Natural killer cell (primary cell): ENCODE data around the gene GPALPP1. TPM values are rescaled to one million over a fixed set of nuclear protein-coding genes. Genes with fewer than 3 reads are reported as not detected.

Experiments
- ATAC-seq, 3 donors: fragments of 150-1000 bp in 2 of 3; fragments of 200-7000 bp in 1 of 3; cut with Tn5 transposase; 1 replicate in 1 of 3; 2 replicates in 2 of 3; pipeline ENCODE4 v1.10.0; 2021; ENCODE audit warnings: mild to moderate bottlenecking in 2 of 3, moderate library complexity in 2 of 3
- DNase-seq, 2 donors: peaks; one replicate each; pipeline versions ENCODE4 v3.0.0 to v3.0.0-alpha.2; 2013 to 2021; ENCODE audit warnings: mixed read lengths in 1 of 2
- H3K27ac ChIP-seq: one replicate; pipeline ENCODE4 v1.5.1; 2013; ENCODE audit warnings: mild to moderate bottlenecking, low read length
- H3K27me3 ChIP-seq: one replicate; pipeline ENCODE4 v1.6.1; 2013; ENCODE audit warnings: low read length; ENCODE audit not compliant: control insufficient read depth, insufficient read depth
- H3K36me3 ChIP-seq: one replicate; pipeline ENCODE4 v1.6.1; 2013; ENCODE audit warnings: low read length; ENCODE audit not compliant: control insufficient read depth, insufficient read depth
- H3K4me1 ChIP-seq: one replicate; pipeline ENCODE4 v1.6.1; 2013; ENCODE audit warnings: low read length; ENCODE audit not compliant: control insufficient read depth, insufficient read depth
- H3K4me3 ChIP-seq: one replicate; pipeline ENCODE4 v1.5.1; 2013; ENCODE audit warnings: low read length
- H3K9me3 ChIP-seq: one replicate; pipeline ENCODE4 v1.6.1; 2013; ENCODE audit warnings: low read length; ENCODE audit not compliant: control insufficient read depth, insufficient read depth
- H3K27ac Mint-ChIP-seq, 2 donors: one replicate each; pipeline ENCODE4 v1.8.0; 2022; ENCODE audit warnings: mild to moderate bottlenecking in 2 of 2, mixed read lengths in 2 of 2, moderate library complexity in 1 of 2
- H3K27me3 Mint-ChIP-seq, 2 donors: one replicate each; pipeline ENCODE4 v1.8.0; 2022; ENCODE audit warnings: low read depth in 2 of 2, mixed read lengths in 2 of 2
- H3K36me3 Mint-ChIP-seq: one replicate; pipeline ENCODE4 v1.8.0; 2022; ENCODE audit warnings: mixed read lengths
- H3K4me1 Mint-ChIP-seq, 2 donors: one replicate each; pipeline ENCODE4 v1.8.0; 2022; ENCODE audit warnings: mixed read lengths in 2 of 2
- H3K4me3 Mint-ChIP-seq: one replicate; pipeline ENCODE4 v1.8.0; 2022; ENCODE audit warnings: mild to moderate bottlenecking, moderate library complexity, mixed read lengths
- H3K9me3 Mint-ChIP-seq, 2 donors: one replicate each; pipeline ENCODE4 v1.8.0; 2022; ENCODE audit warnings: mixed read lengths in 2 of 2
- CTCF ChIP-seq: fragments of 200-600 bp; IDR thresholded peaks from one replicate; pipeline ENCODE4 v1.8.0; 2022; ENCODE audit warnings: antibody characterized with exemption
- WGBS: methylation state at CpG from one replicate; pipeline ENCODE4 v1.1.7; 2013; ENCODE audit warnings: missing lambda C conversion rate; ENCODE audit not compliant: insufficient coverage; 5-methylcytosine and 5-hydroxymethylcytosine counted together
- intact Hi-C: fragments of 100-400 bp; cut with micrococcal nuclease; formaldehyde crosslinking; loops from one replicate; pipeline ENCODE4 v1.14.2; 2022
- total RNA-seq, 4 donors: library from RNA; stranded (reverse); fragments of 120-200 nt in 1 of 4; gene quantifications; one replicate each; pipeline versions ENCODE4 v1.2.3 to v1.2.4, GENCODE V29; 2013 to 2022

The GPALPP1 gene
- total RNA-seq, 3 donors from 2014 or later (not counting 1 experiment from before 2014, with no cell fraction given), result 32.4 to 36.6 (median 36.0) TPM

DNA sequence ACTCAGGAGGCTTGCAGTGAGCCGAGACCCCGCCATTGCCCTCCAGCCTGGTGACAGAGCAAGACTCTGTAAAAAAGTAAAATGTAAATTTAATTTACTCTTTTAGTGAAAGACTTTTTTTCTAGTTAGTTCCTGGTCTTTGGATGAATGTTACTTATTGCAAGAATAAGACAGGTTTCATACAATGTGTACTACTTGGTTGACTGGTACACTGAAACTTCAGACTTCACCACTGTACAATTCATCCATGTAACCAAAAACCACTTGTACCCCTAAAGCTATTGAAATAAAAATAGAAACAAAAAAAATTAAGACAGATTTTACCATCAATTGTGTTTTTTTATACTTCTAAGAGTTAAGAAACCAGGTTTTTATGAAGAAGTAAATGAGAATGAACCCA lies 35.5 kb downstream of the GPALPP1 start:
- intact Hi-C loops, result no loop called here
- DNase-seq (no peak), ATAC-seq (no peak)
- Histone ChIP-seq H3K27me3 (no peaks in the 10 kb centered on the region), H3K9me3 (no peaks in the 10 kb centered on the region), H3K36me3 (peaks cover 37% of the 10 kb centered on the region), H3K4me3 (no peak overlapping the region), H3K27ac (no peak overlapping the region), H3K4me1 (no peaks in the 10 kb centered on the region)
- Mint-ChIP-seq H3K27ac (no peak overlapping the region), H3K9me3 (no peaks in the 10 kb centered on the region), H3K36me3 (peaks cover 17% of the 10 kb centered on the region), H3K4me1 (no peaks in the 10 kb centered on the region), H3K27me3 (no peaks in the 10 kb centered on the region), H3K4me3 (no peak overlapping the region)
- 100% methylated on average over 2 of the region's 2 CpGs for WGBS
- no peak for TF ChIP-seq CTCF

GRCh38 chr13:45034342-45034741 lies 45.0 kb downstream of the GPALPP1 start:
- TF ChIP-seq CTCF, result no peak
- H3K27ac ChIP-seq, result no peak overlapping the region
- H3K36me3 Mint-ChIP-seq, result peaks cover 5% of the 10 kb centered on the region
- no peak for ATAC-seq
- no peaks in the 10 kb centered on the region for H3K27me3 Mint-ChIP-seq
- no peak overlapping the region for H3K4me3 ChIP-seq
- WGBS, result 94% methylated on average over 2 of the region's 2 CpGs
- H3K27ac Mint-ChIP-seq, result no peak overlapping the region
- DNase-seq, result no peak
- intact Hi-C loops, result no loop called here
- no peaks in the 10 kb centered on the region for H3K9me3 Mint-ChIP-seq
- no peaks in the 10 kb centered on the region for H3K9me3 ChIP-seq
- no peak overlapping the region for H3K4me3 Mint-ChIP-seq
- H3K4me1 ChIP-seq, result no peaks in the 10 kb centered on the region
- peaks cover 5% of the 10 kb centered on the region for H3K36me3 ChIP-seq
- H3K4me1 Mint-ChIP-seq, result no peaks in the 10 kb centered on the region
- no peaks in the 10 kb centered on the region for H3K27me3 ChIP-seq

DNA sequence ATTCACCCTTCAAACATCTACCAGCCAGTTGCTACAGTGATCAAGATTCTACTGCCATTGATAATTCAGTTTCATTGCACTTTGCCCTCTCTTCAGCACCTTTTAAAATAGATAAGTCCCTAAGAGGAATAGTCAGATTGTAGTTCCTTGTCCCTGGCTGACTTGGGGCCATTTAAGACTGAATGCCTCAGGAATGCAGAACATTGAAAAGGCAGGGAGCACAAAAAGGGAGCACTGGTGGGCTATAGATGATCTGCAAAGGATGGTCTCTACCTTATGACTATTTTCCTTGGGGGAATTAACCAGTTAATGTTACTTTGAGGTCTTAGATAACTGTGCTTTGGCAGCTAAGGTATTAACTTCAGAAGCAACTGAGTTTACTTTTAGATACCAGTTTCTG lies 46.9 kb downstream of the GPALPP1 start:
- Histone ChIP-seq H3K4me1 (no peaks in the 10 kb centered on the region), H3K27me3 (no peaks in the 10 kb centered on the region), H3K27ac (no peak overlapping the region), H3K4me3 (no peak overlapping the region), H3K9me3 (no peaks in the 10 kb centered on the region), H3K36me3 (peaks cover 5% of the 10 kb centered on the region)
- intact Hi-C loops, result no loop called here
- H3K9me3 Mint-ChIP-seq, result no peaks in the 10 kb centered on the region
- no peaks in the 10 kb centered on the region for H3K27me3 Mint-ChIP-seq
- no peaks in the 10 kb centered on the region for H3K4me1 Mint-ChIP-seq
- DNase-seq (no peak), ATAC-seq (no peak)
- H3K27ac Mint-ChIP-seq, result no peak overlapping the region
- peaks cover 5% of the 10 kb centered on the region for H3K36me3 Mint-ChIP-seq
- no peak for TF ChIP-seq CTCF
- no peak overlapping the region for H3K4me3 Mint-ChIP-seq

GRCh38 chr13:45040173-45040572 lies 50.8 kb downstream of the GPALPP1 start:
- ATAC-seq (no peak), DNase-seq (no peak)
- H3K27me3 ChIP-seq, result no peaks in the 10 kb centered on the region
- H3K36me3 ChIP-seq, result peaks cover 2% of the 10 kb centered on the region
- H3K9me3 ChIP-seq, result no peaks in the 10 kb centered on the region
- Mint-ChIP-seq H3K4me1 (no peaks in the 10 kb centered on the region), H3K27me3 (peaks cover 0 to 2% of the 10 kb centered on the region in 2 donors), H3K9me3 (no peaks in the 10 kb centered on the region), H3K27ac (no peak overlapping the region), H3K4me3 (no peak overlapping the region), H3K36me3 (no peaks in the 10 kb centered on the region)
- TF ChIP-seq CTCF, result no peak
- no peak overlapping the region for H3K4me3 ChIP-seq
- no peaks in the 10 kb centered on the region for H3K4me1 ChIP-seq
- 97% methylated on average over 1 of the region's 1 CpG for WGBS
- intact Hi-C loops, result loop anchor here (10.0 kb wide), 2 partner anchors 355 to 455 kb away; no protein-coding TSS in a partner anchor
- no peak overlapping the region for H3K27ac ChIP-seq
